DND-41 (cell line): Measurements from ENCODE around the gene GNAZ.
"Not testable (repeated sequence)": the region's sequence is repeated elsewhere in the genome, so short reads cannot be mapped to it uniquely, and the experiment has no call there.

Experiments used
- ATAC-seq: fragments of 200-7000 bp; cut with Tn5 transposase; 3 replicates; pipeline ENCODE4 v1.9.1; 2021; ENCODE audit warnings: low read depth; ENCODE audit not compliant: insufficient read depth
- DNase-seq: peaks from one replicate; pipeline ENCODE4 v3.0.0-alpha.2; 2020
- H2AFZ ChIP-seq: 2 replicates; pipeline ENCODE4 v1.6.0; 2012; ENCODE audit warnings: low read depth, low read length
- H3K27ac ChIP-seq: 2 replicates; pipeline ENCODE4 v1.5.1; 2012; ENCODE audit warnings: low read length, inconsistent platforms
- H3K27me3 ChIP-seq: fragments of 200-600 bp; sonication (generic); 2 replicates; pipeline ENCODE4 v1.6.0; 2012; ENCODE audit warnings: low read length, mild to moderate bottlenecking, inconsistent platforms; ENCODE audit not compliant: insufficient read depth, poor library complexity
- H3K36me3 ChIP-seq: 2 replicates; pipeline ENCODE4 v1.5.1; 2012; ENCODE audit warnings: low read length, inconsistent platforms; ENCODE audit not compliant: insufficient read depth
- H3K4me1 ChIP-seq: 2 replicates; pipeline ENCODE4 v1.5.1; 2012; ENCODE audit warnings: mild to moderate bottlenecking, low read length; ENCODE audit not compliant: insufficient read depth
- H3K4me2 ChIP-seq: 2 replicates; pipeline ENCODE4 v1.6.0; 2012; ENCODE audit warnings: mild to moderate bottlenecking, moderate library complexity, low read length, inconsistent platforms; ENCODE audit not compliant: insufficient read depth
- H3K4me3 ChIP-seq, 2 experiments: fragments of 200-600 bp in 1 of 2; shearing (Covaris generic) in 1 of 2; 2 replicates each; pipeline ENCODE4 v1.5.1; 2012 to 2016; ENCODE audit warnings: inconsistent platforms in 2 of 2, low read length in 2 of 2, mild to moderate bottlenecking in 2 of 2, low read depth in 1 of 2, moderate library complexity in 1 of 2
- H3K79me2 ChIP-seq: 2 replicates; pipeline ENCODE4 v1.6.0; 2012; ENCODE audit warnings: low read length, inconsistent platforms; ENCODE audit not compliant: insufficient read depth
- H3K9ac ChIP-seq: 2 replicates; pipeline ENCODE4 v1.6.0; 2012; ENCODE audit warnings: low read depth, mild to moderate bottlenecking, inconsistent platforms, low read length, moderate library complexity
- H3K9me3 ChIP-seq: 2 replicates; pipeline ENCODE4 v1.5.1; 2012; ENCODE audit warnings: low read length, moderate library complexity, mild to moderate bottlenecking, inconsistent platforms; ENCODE audit not compliant: insufficient read depth, severe bottlenecking
- H4K20me1 ChIP-seq: 2 replicates; pipeline ENCODE4 v1.6.0; 2012; ENCODE audit warnings: low read length; ENCODE audit not compliant: insufficient read depth
- EZH2 ChIP-seq: IDR thresholded peaks from 3 replicates; pipeline ENCODE4 v1.6.1; 2012; ENCODE audit warnings: borderline replicate concordance, low read depth, mild to moderate bottlenecking, moderate library complexity, low read length, inconsistent platforms; ENCODE audit not compliant: severe bottlenecking
- TF ChIP-seq, protein P1 (sequence below): IDR thresholded peaks from 2 replicates; pipeline ENCODE4 v1.5.1; 2012; ENCODE audit warnings: borderline replicate concordance, low read length, moderate library complexity, mild to moderate bottlenecking; ENCODE audit not compliant: poor library complexity, severe bottlenecking; ENCODE audit errors: extremely low read depth

Gene GNAZ

DNA sequence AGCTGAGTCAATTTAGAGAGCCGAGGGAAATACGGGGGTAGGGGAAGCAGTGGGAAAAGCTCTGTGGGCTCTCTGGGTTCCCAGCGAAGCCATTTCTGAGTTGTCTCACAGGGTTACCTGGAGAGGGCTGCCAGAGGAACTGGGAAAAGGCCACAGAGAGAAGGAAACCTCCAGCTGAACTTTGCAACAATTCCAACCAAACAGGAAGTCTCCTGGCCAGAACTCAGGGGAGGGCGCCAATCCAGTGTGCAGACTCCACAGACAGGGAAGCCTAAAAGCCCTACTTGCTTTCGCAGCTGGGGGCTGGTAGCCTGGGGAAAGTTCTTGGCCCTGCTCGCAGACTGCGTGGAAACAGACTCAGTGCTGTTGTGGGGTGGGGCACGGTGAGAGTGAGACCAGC is 23.1 kb upstream of the GNAZ start:
- H3K9ac ChIP-seq = no peak overlapping the region

DNA sequence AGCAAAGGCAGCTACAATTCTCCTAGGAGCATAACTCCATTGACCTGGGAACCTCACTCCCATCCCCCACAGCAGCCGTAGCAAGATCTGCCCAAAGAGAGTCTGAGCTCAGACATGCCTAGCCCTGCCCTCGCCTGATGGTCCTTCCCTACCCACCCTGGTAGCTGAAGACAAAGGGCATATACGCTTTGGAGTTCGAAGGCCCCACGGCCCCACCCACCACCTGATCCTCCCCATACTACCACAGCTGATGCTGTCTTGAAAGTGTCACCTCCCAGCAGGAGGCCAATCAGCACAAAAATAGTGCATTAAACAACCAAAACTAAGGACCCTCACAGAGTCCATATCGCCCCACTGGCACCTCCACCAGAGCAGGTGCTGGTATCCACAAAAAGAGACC is 22.6 kb upstream of the GNAZ start:
- Histone ChIP-seq H3K9me3 (peaks cover 10% of the 10 kb centered on the region), H3K4me2 (no peak overlapping the region), H3K79me2 (no peaks in the 10 kb centered on the region), H3K36me3 (no peaks in the 10 kb centered on the region), H2AFZ (no peak overlapping the region), H3K27me3 (peaks cover 3% of the 10 kb centered on the region), H3K4me1 (no peaks in the 10 kb centered on the region), H4K20me1 (no peaks in the 10 kb centered on the region), H3K27ac (no peak overlapping the region), H3K9ac (no peak overlapping the region), H3K4me3 (no peak overlapping the region)
- no peak for TF ChIP-seq EZH2
- TF ChIP-seq, protein P1, sequence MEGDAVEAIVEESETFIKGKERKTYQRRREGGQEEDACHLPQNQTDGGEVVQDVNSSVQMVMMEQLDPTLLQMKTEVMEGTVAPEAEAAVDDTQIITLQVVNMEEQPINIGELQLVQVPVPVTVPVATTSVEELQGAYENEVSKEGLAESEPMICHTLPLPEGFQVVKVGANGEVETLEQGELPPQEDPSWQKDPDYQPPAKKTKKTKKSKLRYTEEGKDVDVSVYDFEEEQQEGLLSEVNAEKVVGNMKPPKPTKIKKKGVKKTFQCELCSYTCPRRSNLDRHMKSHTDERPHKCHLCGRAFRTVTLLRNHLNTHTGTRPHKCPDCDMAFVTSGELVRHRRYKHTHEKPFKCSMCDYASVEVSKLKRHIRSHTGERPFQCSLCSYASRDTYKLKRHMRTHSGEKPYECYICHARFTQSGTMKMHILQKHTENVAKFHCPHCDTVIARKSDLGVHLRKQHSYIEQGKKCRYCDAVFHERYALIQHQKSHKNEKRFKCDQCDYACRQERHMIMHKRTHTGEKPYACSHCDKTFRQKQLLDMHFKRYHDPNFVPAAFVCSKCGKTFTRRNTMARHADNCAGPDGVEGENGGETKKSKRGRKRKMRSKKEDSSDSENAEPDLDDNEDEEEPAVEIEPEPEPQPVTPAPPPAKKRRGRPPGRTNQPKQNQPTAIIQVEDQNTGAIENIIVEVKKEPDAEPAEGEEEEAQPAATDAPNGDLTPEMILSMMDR = no peak
- DNase-seq = no peak
- ATAC-seq = no peak

More for the DNA sequence above, 23.1 kb upstream of the GNAZ start:
- ATAC-seq (no peak), DNase-seq (no peak)
- Histone ChIP-seq H3K27me3 (peaks cover 2% of the 10 kb centered on the region), H3K4me3 (no peak overlapping the region), H3K4me1 (no peaks in the 10 kb centered on the region), H4K20me1 (no peaks in the 10 kb centered on the region), H3K9me3 (peaks cover 10% of the 10 kb centered on the region), H3K79me2 (no peaks in the 10 kb centered on the region), H3K27ac (no peak overlapping the region), H3K4me2 (no peak overlapping the region), H3K36me3 (no peaks in the 10 kb centered on the region), H2AFZ (no peak overlapping the region)
- no peak for TF ChIP-seq EZH2
- TF ChIP-seq, protein P1 = no peak

DNA sequence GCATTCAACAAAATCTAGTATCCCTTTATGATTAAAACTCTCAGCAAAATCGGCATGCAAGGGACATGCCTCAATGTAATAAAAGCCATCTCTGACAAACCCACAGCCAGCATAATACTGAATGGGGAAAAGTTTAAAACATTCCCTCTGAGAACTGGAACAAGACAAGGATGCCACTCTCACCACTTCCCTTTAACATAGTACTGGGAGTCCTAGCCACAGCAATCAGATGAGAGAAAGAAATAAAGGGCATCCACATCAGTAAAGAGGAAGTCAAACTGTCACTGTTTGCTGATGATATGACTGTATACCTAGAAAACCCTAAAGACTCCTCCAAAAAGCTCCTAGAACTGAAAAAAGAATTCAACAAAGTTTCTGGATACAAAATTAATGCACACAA is 19.8 kb upstream of the GNAZ start:
- not testable (repeated sequence) for DNase-seq, H3K4me1 ChIP-seq, H3K27ac ChIP-seq, H3K4me2 ChIP-seq, H3K36me3 ChIP-seq, H3K27me3 ChIP-seq, ATAC-seq, H3K4me3 ChIP-seq, H2AFZ ChIP-seq, H3K79me2 ChIP-seq, H4K20me1 ChIP-seq, H3K9ac ChIP-seq
- peaks cover 10% of the 10 kb centered on the region for H3K9me3 ChIP-seq

DNA sequence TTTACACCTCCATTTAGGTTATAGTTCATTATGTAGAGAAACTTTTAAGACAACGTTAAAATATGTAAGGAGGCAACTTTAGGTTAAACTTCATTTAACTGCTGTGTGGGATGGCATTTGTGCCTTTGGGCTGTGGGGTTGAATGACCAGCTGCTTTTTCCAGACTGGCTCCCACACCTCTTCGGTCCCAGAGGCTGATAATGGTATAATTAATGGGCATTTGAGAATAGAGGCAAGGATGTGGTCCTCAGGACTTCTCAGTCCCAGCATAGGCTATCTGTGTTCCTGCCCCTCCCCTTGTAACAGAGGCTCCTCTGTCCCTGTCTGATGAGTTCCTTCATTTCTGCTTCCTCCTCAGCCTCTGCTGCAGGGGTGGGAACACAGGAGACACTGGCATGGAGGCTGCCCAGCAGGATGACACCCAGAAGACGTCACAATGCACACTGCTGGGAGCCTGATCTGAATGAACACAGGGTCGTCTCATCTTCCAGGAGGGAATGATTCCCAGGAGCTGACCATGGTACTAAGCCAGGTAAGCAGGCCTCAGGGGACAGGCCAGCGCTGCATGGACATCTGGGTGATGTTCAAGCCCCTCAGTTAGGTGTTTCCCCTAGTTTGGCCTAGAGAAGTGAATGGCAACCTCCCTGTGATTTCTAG is 17.1 kb upstream of the GNAZ start:
- TF ChIP-seq, protein P1 = no peak
- TF ChIP-seq EZH2 = no peak
- Histone ChIP-seq H3K9me3 (peaks cover 2% of the 10 kb centered on the region), H2AFZ (no peak overlapping the region), H3K27me3 (peaks cover 5% of the 10 kb centered on the region), H3K27ac (no peak overlapping the region), H3K36me3 (no peaks in the 10 kb centered on the region), H3K9ac (no peak overlapping the region), H3K4me1 (no peaks in the 10 kb centered on the region), H3K79me2 (no peaks in the 10 kb centered on the region), H3K4me2 (no peak overlapping the region), H3K4me3 (no peak overlapping the region), H4K20me1 (no peaks in the 10 kb centered on the region)
- DNase-seq (no peak), ATAC-seq (no peak)
